HUDEP-2 (cell line): ENCODE data around the gene LRRC61.
"Not testable (repeated sequence)": the region's sequence is repeated elsewhere in the genome, so short reads cannot be mapped to it uniquely, and the experiment has no call there.

Experiments used
- DNase-seq, 76 experiments: peaks; one replicate each; lab custom pipeline; 2025; ENCODE audit not compliant: unreplicated experiment in 76 of 76; lab: John Stamatoyannopoulos, UW

The LRRC61 gene

GRCh38 chr7:150322833-150323681 lies at the start of gene LRRC61, which contains the start of gene ACTR3C:
Gene LRRC61 (plus strand): TSS chr7:150323355. CDS start chr7:150336862, 13,507 bp downstream.
Gene ACTR3C (minus strand): TSS chr7:150323545. CDS start chr7:150295296, 28,249 bp downstream.
- DNase-seq, result peak in 70 of 76 experiments; percentile 8 to 78 (median 52)

- DNase-seq, result peak in 13 of 76 experiments; percentile 1 to 21 (median 6)
These were observed 46.9 kb upstream of the LRRC61 start for GRCh38 chr7:150276132-150276695.

- DNase-seq, result not testable (repeated sequence)
These were observed 44.8 kb upstream of the LRRC61 start for GRCh38 chr7:150278383-150278782.

GRCh38 chr7:150281681-150282403 lies 41.3 kb upstream of the LRRC61 start:
- not testable (repeated sequence) for DNase-seq

- DNase-seq, result not testable (repeated sequence)
These were observed 40.0 kb upstream of the LRRC61 start for GRCh38 chr7:150283111-150283510.

- not testable (repeated sequence) for DNase-seq
These were observed 39.5 kb upstream of the LRRC61 start for GRCh38 chr7:150283608-150284007.

- peak in 7 of 76 experiments; percentile 4 to 31 (median 12) for DNase-seq
These were observed 37.1 kb upstream of the LRRC61 start for GRCh38 chr7:150285849-150286754.

GRCh38 chr7:150287815-150288214 lies 35.3 kb upstream of the LRRC61 start:
- not testable (repeated sequence) for DNase-seq

- DNase-seq, result not testable (repeated sequence)
These were observed 34.3 kb upstream of the LRRC61 start for GRCh38 chr7:150288816-150289215.

- not testable (repeated sequence) for DNase-seq
These were observed 32.8 kb upstream of the LRRC61 start for GRCh38 chr7:150290317-150290716.

- DNase-seq, result not testable (repeated sequence)
These were observed 28.1 kb upstream of the LRRC61 start for GRCh38 chr7:150295027-150295426.

- not testable (repeated sequence) for DNase-seq
These were observed 27.5 kb upstream of the LRRC61 start for GRCh38 chr7:150295614-150296013.

- not testable (repeated sequence) for DNase-seq
These were observed 26.4 kb upstream of the LRRC61 start for GRCh38 chr7:150296802-150297201.

GRCh38 chr7:150297978-150298377 lies 25.2 kb upstream of the LRRC61 start:
- not testable (repeated sequence) for DNase-seq

GRCh38 chr7:150302908-150303310 lies 20.2 kb upstream of the LRRC61 start:
- not testable (repeated sequence) for DNase-seq

GRCh38 chr7:150304499-150305258 lies 18.5 kb upstream of the LRRC61 start:
- not testable (repeated sequence) for DNase-seq

GRCh38 chr7:150305259-150305902 lies 17.8 kb upstream of the LRRC61 start:
- not testable (repeated sequence) for DNase-seq

GRCh38 chr7:150305903-150306284 lies 17.3 kb upstream of the LRRC61 start:
- not testable (repeated sequence) for DNase-seq

- DNase-seq, result not testable (repeated sequence)
These were observed 16.8 kb upstream of the LRRC61 start for GRCh38 chr7:150306377-150306776.
